ENCODE results near the gene TPK1. TPM values are rescaled to one million over a fixed set of nuclear protein-coding genes. Genes with fewer than 3 reads are reported as not detected.

Gene TPK1
- total RNA-seq, 1 donor from 2014 or later: 4.0 TPM

DNA sequence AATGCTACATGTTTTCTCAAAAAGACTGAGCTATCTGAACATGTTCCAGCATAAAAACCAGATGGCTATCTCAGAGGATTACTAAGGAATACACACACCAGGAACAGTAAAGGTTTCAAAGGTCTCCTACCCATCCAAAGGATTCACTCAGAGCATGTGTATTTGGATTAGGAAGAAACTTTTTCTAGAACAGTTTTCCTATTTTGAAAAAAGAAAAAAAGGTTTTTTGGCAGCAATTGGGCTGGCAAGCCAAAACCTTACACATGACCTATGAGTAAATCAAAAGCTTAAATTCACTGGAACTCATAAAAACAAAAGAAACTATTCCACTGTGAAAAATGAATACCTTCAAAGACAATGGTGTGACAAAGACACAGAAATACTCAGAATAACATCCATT, 9.6 kb downstream of the TPK1 start:
- Mint-ChIP-seq H3K27me3 (ENCODE audit: low read depth) (no peaks in the 10 kb centered on the region), H3K27ac (ENCODE audit: unreplicated experiment) (no peak overlapping the region), H3K4me3 (no peak overlapping the region), H3K36me3 (ENCODE audit: low read depth) (peaks cover 3% of the 10 kb centered on the region), H3K9me3 (peaks cover 4% of the 10 kb centered on the region), H3K4me1 (peaks cover 9% of the 10 kb centered on the region)
- TF ChIP-seq, protein P1, sequence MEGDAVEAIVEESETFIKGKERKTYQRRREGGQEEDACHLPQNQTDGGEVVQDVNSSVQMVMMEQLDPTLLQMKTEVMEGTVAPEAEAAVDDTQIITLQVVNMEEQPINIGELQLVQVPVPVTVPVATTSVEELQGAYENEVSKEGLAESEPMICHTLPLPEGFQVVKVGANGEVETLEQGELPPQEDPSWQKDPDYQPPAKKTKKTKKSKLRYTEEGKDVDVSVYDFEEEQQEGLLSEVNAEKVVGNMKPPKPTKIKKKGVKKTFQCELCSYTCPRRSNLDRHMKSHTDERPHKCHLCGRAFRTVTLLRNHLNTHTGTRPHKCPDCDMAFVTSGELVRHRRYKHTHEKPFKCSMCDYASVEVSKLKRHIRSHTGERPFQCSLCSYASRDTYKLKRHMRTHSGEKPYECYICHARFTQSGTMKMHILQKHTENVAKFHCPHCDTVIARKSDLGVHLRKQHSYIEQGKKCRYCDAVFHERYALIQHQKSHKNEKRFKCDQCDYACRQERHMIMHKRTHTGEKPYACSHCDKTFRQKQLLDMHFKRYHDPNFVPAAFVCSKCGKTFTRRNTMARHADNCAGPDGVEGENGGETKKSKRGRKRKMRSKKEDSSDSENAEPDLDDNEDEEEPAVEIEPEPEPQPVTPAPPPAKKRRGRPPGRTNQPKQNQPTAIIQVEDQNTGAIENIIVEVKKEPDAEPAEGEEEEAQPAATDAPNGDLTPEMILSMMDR (conservative IDR thresholded peaks at IDR 0.05): no peak
- no peak for DNase-seq (ENCODE audit: low read depth, low spot score)

DNA sequence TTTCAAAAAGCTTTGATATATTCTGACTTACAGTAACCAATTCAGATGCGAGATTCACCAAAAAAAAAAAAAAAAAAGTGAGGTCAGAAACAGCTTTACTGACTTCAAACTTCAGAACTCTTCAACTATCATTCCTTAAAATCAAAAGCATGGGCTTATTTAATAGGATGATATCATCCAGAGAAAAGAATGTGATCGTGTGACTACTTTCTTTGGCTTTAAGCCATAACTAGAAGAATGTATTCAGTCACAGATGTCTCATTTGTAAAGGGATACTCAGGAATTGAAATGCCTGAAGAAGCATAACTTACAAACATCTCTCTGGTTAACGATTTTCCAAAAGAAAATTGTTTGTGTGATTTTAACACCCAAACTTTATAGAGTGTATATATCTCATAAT, 11.5 kb downstream of the TPK1 start:
- H3K4me3 Mint-ChIP-seq: no peak overlapping the region
- DNase-seq (ENCODE audit: low read depth, low spot score): no peak
- peaks cover 9% of the 10 kb centered on the region for H3K4me1 Mint-ChIP-seq
- H3K27ac Mint-ChIP-seq (ENCODE audit: unreplicated experiment): no peak overlapping the region
- TF ChIP-seq, protein P1 (conservative IDR thresholded peaks at IDR 0.05): no peak
- H3K36me3 Mint-ChIP-seq (ENCODE audit: low read depth): no peaks in the 10 kb centered on the region
- no peaks in the 10 kb centered on the region for H3K27me3 Mint-ChIP-seq (ENCODE audit: low read depth)
- no peaks in the 10 kb centered on the region for H3K9me3 Mint-ChIP-seq

DNA sequence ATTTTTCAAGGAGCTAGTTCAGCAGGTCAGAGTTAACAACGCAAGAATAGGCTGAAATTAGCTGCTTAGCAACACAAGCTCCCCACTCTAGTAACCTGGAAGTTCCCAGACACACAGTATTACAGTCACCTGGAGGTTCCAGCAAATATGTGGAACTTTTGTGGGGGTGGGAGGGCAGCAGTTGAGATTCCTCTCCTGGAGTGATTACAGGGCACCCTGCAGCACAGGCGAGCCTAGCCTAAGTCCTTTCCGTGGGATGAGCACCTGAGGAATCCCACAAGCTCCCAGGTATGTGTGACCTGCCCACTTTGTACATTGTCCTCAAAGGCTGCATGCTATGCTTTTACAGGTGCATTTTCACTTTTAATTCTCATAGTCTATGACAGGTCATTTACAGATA, 13.6 kb downstream of the TPK1 start:
- DNase-seq (ENCODE audit: low read depth, low spot score): no peak
- TF ChIP-seq, protein P1 (conservative IDR thresholded peaks at IDR 0.05): no peak
- Mint-ChIP-seq H3K4me3 (no peak overlapping the region), H3K9me3 (no peaks in the 10 kb centered on the region), H3K36me3 (ENCODE audit: low read depth) (no peaks in the 10 kb centered on the region), H3K27ac (ENCODE audit: unreplicated experiment) (no peak overlapping the region), H3K27me3 (ENCODE audit: low read depth) (no peaks in the 10 kb centered on the region), H3K4me1 (no peaks in the 10 kb centered on the region)

DNA sequence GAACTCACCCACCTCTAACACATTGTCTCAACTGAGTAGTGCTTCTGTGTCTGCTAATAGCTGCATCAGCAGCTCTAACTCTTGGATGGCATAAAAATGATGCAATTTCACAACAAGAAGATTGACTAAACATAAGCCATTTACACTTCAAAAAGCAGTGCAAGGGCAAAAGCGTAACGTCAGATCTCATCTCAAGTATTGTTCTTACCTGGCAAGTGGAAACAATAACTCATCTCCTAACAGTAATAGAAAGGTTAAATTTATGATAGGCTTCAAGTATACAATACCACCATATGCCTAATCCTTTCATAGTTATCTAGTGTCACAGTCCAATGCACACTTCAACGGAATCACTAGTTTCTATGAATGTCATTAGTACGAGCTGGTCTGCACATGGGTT, 14.8 kb downstream of the TPK1 start:
- no peak for DNase-seq (ENCODE audit: low read depth, low spot score)
- no peak overlapping the region for H3K27ac Mint-ChIP-seq (ENCODE audit: unreplicated experiment)
- H3K27me3 Mint-ChIP-seq (ENCODE audit: low read depth): no peaks in the 10 kb centered on the region
- no peak overlapping the region for H3K4me3 Mint-ChIP-seq
- H3K36me3 Mint-ChIP-seq (ENCODE audit: low read depth): no peaks in the 10 kb centered on the region
- H3K4me1 Mint-ChIP-seq: no peaks in the 10 kb centered on the region
- H3K9me3 Mint-ChIP-seq: no peaks in the 10 kb centered on the region
- TF ChIP-seq, protein P1 (conservative IDR thresholded peaks at IDR 0.05): no peak

DNA sequence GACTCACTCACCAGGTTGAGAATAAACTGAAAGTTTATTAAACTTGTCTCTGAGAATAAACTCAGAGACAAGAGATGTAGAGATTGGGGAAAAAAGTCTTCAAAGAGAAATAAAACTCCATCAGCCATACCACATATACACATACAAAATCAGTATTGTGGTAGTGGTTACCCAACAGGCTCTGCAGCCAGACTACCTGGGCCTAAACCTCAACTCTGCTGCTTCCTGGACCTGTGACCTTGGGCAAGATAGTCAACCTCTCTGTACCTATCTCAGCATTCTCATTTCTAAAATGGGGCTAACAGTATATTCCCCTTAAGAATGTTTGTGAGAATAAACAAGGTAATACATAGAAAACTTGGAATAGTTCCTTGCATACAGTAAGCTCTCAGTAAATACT, 15.3 kb downstream of the TPK1 start:
- Mint-ChIP-seq H3K27ac (ENCODE audit: unreplicated experiment) (no peak overlapping the region), H3K4me1 (no peaks in the 10 kb centered on the region), H3K4me3 (no peak overlapping the region), H3K27me3 (ENCODE audit: low read depth) (no peaks in the 10 kb centered on the region), H3K36me3 (ENCODE audit: low read depth) (no peaks in the 10 kb centered on the region), H3K9me3 (no peaks in the 10 kb centered on the region)
- DNase-seq (ENCODE audit: low read depth, low spot score): no peak
- TF ChIP-seq, protein P1 (conservative IDR thresholded peaks at IDR 0.05): no peak

DNA sequence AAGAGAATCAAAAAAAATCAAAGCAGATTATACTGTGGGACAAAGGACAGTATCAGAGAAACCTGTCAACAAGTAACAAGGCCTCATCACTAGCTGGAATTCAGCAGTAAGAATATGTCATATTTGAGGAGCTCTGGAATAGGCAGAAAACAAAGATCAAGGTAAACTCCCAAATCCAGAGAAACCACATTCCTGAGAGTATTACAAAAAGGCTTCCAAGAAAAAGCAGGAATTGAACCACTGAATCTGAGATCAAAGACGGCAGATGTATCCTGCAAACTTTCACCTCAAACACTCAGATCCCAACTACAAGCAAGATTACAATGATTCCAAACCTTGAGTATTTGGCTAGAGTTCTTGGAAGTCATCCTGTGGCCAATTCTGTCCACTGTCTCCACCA, 16.3 kb downstream of the TPK1 start:
- Mint-ChIP-seq H3K36me3 (ENCODE audit: low read depth) (no peaks in the 10 kb centered on the region), H3K27ac (ENCODE audit: unreplicated experiment) (no peak overlapping the region), H3K27me3 (ENCODE audit: low read depth) (no peaks in the 10 kb centered on the region), H3K9me3 (no peaks in the 10 kb centered on the region), H3K4me1 (no peaks in the 10 kb centered on the region), H3K4me3 (no peak overlapping the region)
- TF ChIP-seq, protein P1 (conservative IDR thresholded peaks at IDR 0.05): no peak
- DNase-seq (ENCODE audit: low read depth, low spot score): no peak
